Measurements from ENCODE around the gene NEK6.

GRCh38 chr9:124263800-124264426 lies 6.2 kb downstream of the NEK6 start:
- TF ChIP-seq OSR1 (CRISPR knock-in tag; IDR thresholded peaks at IDR 0.05) (no peak), PPARA (CRISPR knock-in tag; IDR thresholded peaks at IDR 0.05; ENCODE audit: borderline replicate concordance) (no peak), ZC3H10 (CRISPR knock-in tag; IDR thresholded peaks at IDR 0.05) (no peak), ZFP3 (CRISPR knock-in tag; IDR thresholded peaks at IDR 0.05) (no peak), TSHZ2 (CRISPR knock-in tag; IDR thresholded peaks at IDR 0.05) (no peak), TCF4 (CRISPR knock-in tag; IDR thresholded peaks at IDR 0.05; ENCODE audit: borderline replicate concordance) (no peak), POU6F1 (CRISPR knock-in tag; IDR thresholded peaks at IDR 0.05; ENCODE audit: borderline replicate concordance, low read depth) (no peak), PATZ1 (CRISPR knock-in tag; IDR thresholded peaks at IDR 0.05; ENCODE audit: borderline replicate concordance) (no peak), ISL1 (CRISPR knock-in tag; IDR thresholded peaks at IDR 0.05) (no peak), ZNF8 (CRISPR knock-in tag; IDR thresholded peaks at IDR 0.05) (no peak), CREB5 (CRISPR knock-in tag; IDR thresholded peaks at IDR 0.05; ENCODE audit: low read depth) (no peak), ZNF70 (CRISPR knock-in tag; IDR thresholded peaks at IDR 0.05) (no peak), RARB (CRISPR knock-in tag; IDR thresholded peaks at IDR 0.05) (no peak)

All from SK-N-SH treated with all-trans-retinoic acid at 6 μM for 48 hours (cell line).